ENCODE data around the gene ABLIM1.

DNA sequence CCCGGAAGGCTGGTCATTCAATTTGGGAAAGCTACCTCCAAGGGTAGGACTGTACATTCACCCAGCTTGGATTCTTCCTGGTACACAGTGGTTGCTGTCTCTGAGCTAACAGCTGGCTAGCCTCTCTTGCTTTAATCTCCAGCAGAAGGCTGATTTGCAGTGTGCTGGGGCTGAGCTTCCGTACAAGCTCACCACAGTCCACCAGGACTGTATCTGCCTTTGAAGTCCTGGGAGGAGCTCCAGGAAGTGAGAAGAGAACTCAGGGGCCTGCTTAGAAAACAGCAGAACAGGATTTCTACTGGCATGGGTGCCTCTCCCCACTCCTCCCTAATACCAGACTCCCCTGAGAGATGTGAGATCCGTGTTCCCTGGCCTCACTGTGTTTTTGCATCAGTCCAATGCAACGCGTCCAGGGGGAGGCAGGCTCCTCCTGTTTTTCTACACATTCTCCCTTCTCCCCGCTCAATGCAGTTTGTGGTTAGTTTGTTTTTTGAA lies 260.4 kb downstream of the ABLIM1 start:
- TF ChIP-seq, protein P1, sequence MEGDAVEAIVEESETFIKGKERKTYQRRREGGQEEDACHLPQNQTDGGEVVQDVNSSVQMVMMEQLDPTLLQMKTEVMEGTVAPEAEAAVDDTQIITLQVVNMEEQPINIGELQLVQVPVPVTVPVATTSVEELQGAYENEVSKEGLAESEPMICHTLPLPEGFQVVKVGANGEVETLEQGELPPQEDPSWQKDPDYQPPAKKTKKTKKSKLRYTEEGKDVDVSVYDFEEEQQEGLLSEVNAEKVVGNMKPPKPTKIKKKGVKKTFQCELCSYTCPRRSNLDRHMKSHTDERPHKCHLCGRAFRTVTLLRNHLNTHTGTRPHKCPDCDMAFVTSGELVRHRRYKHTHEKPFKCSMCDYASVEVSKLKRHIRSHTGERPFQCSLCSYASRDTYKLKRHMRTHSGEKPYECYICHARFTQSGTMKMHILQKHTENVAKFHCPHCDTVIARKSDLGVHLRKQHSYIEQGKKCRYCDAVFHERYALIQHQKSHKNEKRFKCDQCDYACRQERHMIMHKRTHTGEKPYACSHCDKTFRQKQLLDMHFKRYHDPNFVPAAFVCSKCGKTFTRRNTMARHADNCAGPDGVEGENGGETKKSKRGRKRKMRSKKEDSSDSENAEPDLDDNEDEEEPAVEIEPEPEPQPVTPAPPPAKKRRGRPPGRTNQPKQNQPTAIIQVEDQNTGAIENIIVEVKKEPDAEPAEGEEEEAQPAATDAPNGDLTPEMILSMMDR (IDR thresholded peaks at IDR 0.05; ENCODE audit: poor library complexity, severe bottlenecking): no peak
- TF ChIP-seq TAF1 (IDR thresholded peaks at IDR 0.05; ENCODE audit: low read depth): no peak
- no peak for TF ChIP-seq POLR2AphosphoS5 (IDR thresholded peaks at IDR 0.05)
- TF ChIP-seq SMC3 (conservative IDR thresholded peaks at IDR 0.05; ENCODE audit: poor library complexity): no peak
- no peak for TF ChIP-seq EP300 (conservative IDR thresholded peaks at IDR 0.05; ENCODE audit: poor library complexity, severe bottlenecking)
